Psoas muscle (tissue), 8 donors: ENCODE measurements around the gene HEXA. TPM values are rescaled to one million over a fixed set of nuclear protein-coding genes. Genes with fewer than 3 reads are reported as not detected.
A peak's percentile ranks its signal among the peaks of the same experiment; 100 is the strongest.
"Not testable (repeated sequence)": the region's sequence is repeated elsewhere in the genome, so short reads cannot be mapped to it uniquely, and the experiment has no call there.

Experiments
- ATAC-seq, 4 donors: fragments of 200-7000 bp; cut with Tn5 transposase; one replicate each; pipeline ENCODE4 v1.9.1; 2020; ENCODE audit warnings: moderate library complexity in 3 of 4, mild to moderate bottlenecking in 2 of 4
- DNase-seq, 2 donors: peaks; one replicate each; pipeline ENCODE4 v3.0.0-alpha.2; 2020
- H3K27ac ChIP-seq: fragments of 200-600 bp; one replicate; pipeline ENCODE4 v1.8.0; 2022
- H3K27me3 ChIP-seq, 3 donors: fragments of 200-600 bp in 1 of 3; one replicate each; pipeline versions ENCODE4 v1.6.1 to v1.8.0; 2013 to 2022; ENCODE audit warnings: low read length in 2 of 3, mild to moderate bottlenecking in 2 of 3, moderate library complexity in 1 of 3; ENCODE audit not compliant: insufficient read depth in 3 of 3
- H3K36me3 ChIP-seq, 2 donors: fragments of 200-600 bp in 1 of 2; one replicate each; pipeline versions ENCODE4 v1.6.1 to v1.8.0; 2013 to 2022; ENCODE audit warnings: low read depth in 1 of 2, mild to moderate bottlenecking in 1 of 2, moderate library complexity in 1 of 2; ENCODE audit not compliant: insufficient read depth in 1 of 2
- H3K4me1 ChIP-seq: fragments of 200-600 bp; one replicate; pipeline ENCODE4 v1.8.0; 2022
- H3K4me3 ChIP-seq: fragments of 200-600 bp; one replicate; pipeline ENCODE4 v1.8.0; 2022; ENCODE audit warnings: mild to moderate bottlenecking
- H3K9me3 ChIP-seq: fragments of 200-600 bp; one replicate; pipeline ENCODE4 v1.8.0; 2022
- WGBS, 3 donors: extraction: QIAGEN DNeasy Blood & Tissue Kit; methylation state at CpG; one replicate each; pipeline versions ENCODE4 v1.1.6 to v1.1.7; 2013; 5-methylcytosine and 5-hydroxymethylcytosine counted together
- intact Hi-C, 2 donors: fragments of 100-400 bp; cut with DNase I; formaldehyde crosslinking; loops; one replicate each; pipeline versions ENCODE4 v1.11.0 to v1.14.2; 2022
- long read RNA-seq, 2 donors: library from polyadenylated mRNA; unstranded; transcript quantifications; one replicate each; pipeline ENCODE4 v2.0.0, GENCODE V29; 2021
- polyA plus RNA-seq, 3 donors: library from polyadenylated mRNA; stranded (reverse); fragments of 200-250 nt; gene quantifications; one replicate each; pipeline ENCODE4 v1.2.3, GENCODE V29; 2013
- total RNA-seq, 4 donors: library from RNA; stranded (reverse); fragmentation: NEBNext Ultra II Directional in 2 of 4; extraction: Animal tissue kit (Norgen Biotek cat#: 25700) in 2 of 4; gene quantifications; one replicate each; pipeline versions ENCODE4 v1.2.1 to v1.2.4, GENCODE V29; 2021 to 2023
- TF ChIP-seq, protein P1 (sequence below): fragments of 200-600 bp; IDR thresholded peaks from one replicate; pipeline ENCODE4 v1.8.0; 2022; ENCODE audit warnings: antibody characterized with exemption
- donor health status: healthy with polysubstance abuse.
- donor health status: DM: no; HTN: no; CAD: no; lungs with moderate emphysema.
- donor health status: Bipolar disorder and iron deficiency.
- donor health status: healthy.
- donor health status: DM: yes; HTN: yes; CAD: no.
- donor health status: DM: no; HTN: no; CAD: no.
- donor health status: DM: no; HTN: no; CAD: no.
- donor health status: DM: yes; HTN: yes; CAD: no.

The HEXA gene
- total RNA-seq (10 to 100 TPM; 38.1 to 53.1 (median 46.8) TPM), polyA plus RNA-seq (10 to 100 TPM; 32.1 to 55.4 (median 47.4) TPM)
- long read RNA-seq, donor 1, full-length matches to known transcripts = 23 of 28 reads
- long read RNA-seq, donor 1, partial matches to known transcripts = 1 of 28 reads
- long read RNA-seq, donor 1, other reads (novel, unspliced or antisense) = 4 of 28 reads
- long read RNA-seq, donor 2, full-length matches to known transcripts = 51 of 64 reads
- long read RNA-seq, donor 2, partial matches to known transcripts = 3 of 64 reads
- long read RNA-seq, donor 2, other reads (novel, unspliced or antisense) = 10 of 64 reads

DNA sequence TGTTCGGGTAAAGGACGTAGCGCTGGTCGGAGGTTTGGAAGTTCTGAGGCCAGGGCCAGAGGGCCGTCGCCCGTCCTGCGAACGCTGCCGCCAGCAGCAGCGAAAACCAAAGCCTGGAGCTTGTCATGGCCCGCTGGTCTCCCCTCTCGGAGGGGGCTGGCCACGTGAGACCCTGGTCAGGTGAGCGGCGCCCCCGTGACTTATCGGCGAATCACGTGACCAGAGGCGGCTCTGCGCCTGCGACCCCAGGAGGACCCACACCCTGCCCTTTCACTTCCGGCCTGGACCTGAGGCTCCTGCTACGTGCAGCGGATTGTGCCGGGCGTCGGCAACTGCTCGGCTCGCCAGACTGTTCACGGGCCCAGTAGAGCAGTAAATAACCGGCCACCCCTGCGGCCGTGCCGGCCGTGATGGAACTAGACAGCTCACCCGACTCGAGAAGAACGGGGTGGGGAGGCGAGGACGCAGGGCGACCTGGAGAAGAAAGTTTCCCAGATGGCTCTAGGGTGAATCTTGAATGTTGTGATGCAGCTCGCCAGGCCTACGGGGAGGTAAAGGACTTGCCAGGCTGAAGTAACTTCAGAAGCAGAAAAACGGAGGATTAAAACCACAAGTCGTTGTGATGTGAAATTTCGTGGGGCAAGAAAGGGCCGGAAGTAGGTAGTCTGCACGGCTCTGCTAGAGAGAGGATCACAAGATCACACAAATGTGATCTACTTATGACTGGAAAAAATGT lies at the start of gene HEXA:
Gene HEXA, minus strand, starts transcription at position 169 of the 736 bp plus-strand sequence. Its CDS starts 42 bp downstream, at position 127.
- TF ChIP-seq, protein P1, sequence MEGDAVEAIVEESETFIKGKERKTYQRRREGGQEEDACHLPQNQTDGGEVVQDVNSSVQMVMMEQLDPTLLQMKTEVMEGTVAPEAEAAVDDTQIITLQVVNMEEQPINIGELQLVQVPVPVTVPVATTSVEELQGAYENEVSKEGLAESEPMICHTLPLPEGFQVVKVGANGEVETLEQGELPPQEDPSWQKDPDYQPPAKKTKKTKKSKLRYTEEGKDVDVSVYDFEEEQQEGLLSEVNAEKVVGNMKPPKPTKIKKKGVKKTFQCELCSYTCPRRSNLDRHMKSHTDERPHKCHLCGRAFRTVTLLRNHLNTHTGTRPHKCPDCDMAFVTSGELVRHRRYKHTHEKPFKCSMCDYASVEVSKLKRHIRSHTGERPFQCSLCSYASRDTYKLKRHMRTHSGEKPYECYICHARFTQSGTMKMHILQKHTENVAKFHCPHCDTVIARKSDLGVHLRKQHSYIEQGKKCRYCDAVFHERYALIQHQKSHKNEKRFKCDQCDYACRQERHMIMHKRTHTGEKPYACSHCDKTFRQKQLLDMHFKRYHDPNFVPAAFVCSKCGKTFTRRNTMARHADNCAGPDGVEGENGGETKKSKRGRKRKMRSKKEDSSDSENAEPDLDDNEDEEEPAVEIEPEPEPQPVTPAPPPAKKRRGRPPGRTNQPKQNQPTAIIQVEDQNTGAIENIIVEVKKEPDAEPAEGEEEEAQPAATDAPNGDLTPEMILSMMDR = no peak
- intact Hi-C loops = loop anchor here (2.0 to 5.0 kb wide), 2 partner anchors 96 to 99 kb away; partner anchors contain the start of gene ARIH1 (in 2 of the 2)
- H3K27ac ChIP-seq = peak within 1 kb of the TSS; percentile 96
- peaks cover 33% of the 10 kb centered on the region for H3K4me1 ChIP-seq
- peak within 1 kb of the TSS; percentile 93 for H3K4me3 ChIP-seq
- H3K27me3 ChIP-seq = no peaks in the 10 kb centered on the region
- ATAC-seq = peak; percentile 98 to 99 (median 98)
- DNase-seq = peak; percentile 98 to 100
- peaks cover 0 to 19% of the 10 kb centered on the region in 2 donors for H3K36me3 ChIP-seq
- no peaks in the 10 kb centered on the region for H3K9me3 ChIP-seq
- 0 to 1% (median 0%) methylated on average over 46 to 50 of the region's 50 CpGs for WGBS, 3 donors

GRCh38 chr15:72423256-72423655 lies 47.4 kb upstream of the HEXA start:
- H3K36me3 ChIP-seq = no peaks in the 10 kb centered on the region
- no peak overlapping the region for H3K27ac ChIP-seq
- no peaks in the 10 kb centered on the region for H3K4me1 ChIP-seq
- ATAC-seq (no peak), DNase-seq (no peak)
- TF ChIP-seq, protein P1 = no peak
- H3K4me3 ChIP-seq = no peak overlapping the region
- H3K27me3 ChIP-seq = peaks cover 0 to 2% (median 0%) of the 10 kb centered on the region in 3 donors
- H3K9me3 ChIP-seq = peaks cover 28% of the 10 kb centered on the region
- 54 to 58% (median 55%) methylated on average over 2 of the region's 2 CpGs for WGBS, 3 donors
- intact Hi-C loops = no loop called here

- WGBS, 3 donors = 55 to 72% (median 65%) methylated on average over 1 of the region's 1 CpG
Measured at GRCh38 chr15:72421484-72421883, 45.7 kb upstream of the HEXA start.

DNA sequence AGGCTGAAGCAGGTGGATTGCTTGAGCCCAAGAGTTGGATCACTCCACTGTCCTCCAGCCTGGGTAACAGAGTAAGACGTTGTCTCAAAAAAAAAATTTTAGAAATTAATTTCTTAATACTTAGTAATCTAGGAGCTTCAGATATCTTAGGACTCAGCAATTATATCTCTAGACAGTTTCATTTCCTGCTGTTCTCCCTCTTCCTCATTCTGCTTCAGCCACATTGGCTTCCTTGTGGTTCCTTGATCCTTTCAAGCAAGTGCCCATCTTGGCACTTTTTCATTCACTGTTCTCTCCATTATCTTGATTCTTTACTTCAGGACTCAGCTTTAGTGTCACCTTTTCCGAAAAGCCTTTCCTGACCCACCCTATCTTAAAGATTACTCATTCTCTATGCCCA lies 44.8 kb upstream of the HEXA start:
- no peak for ATAC-seq
- Histone ChIP-seq H3K4me1 (no peaks in the 10 kb centered on the region), H3K36me3 (no peaks in the 10 kb centered on the region), H3K9me3 (peaks cover 8% of the 10 kb centered on the region), H3K27me3 (peaks cover 0 to 2% (median 0%) of the 10 kb centered on the region in 3 donors), H3K4me3 (no peak overlapping the region), H3K27ac (no peak overlapping the region)
- TF ChIP-seq, protein P1 = no peak
- no peak for DNase-seq
- intact Hi-C loops = no loop called here
- 68 to 78% (median 77%) methylated on average over 2 of the region's 2 CpGs for WGBS, 3 donors

More at GRCh38 chr15:72421484-72421883, 45.7 kb upstream of the HEXA start:
- Histone ChIP-seq H3K4me3 (no peak overlapping the region), H3K4me1 (no peaks in the 10 kb centered on the region), H3K36me3 (no peaks in the 10 kb centered on the region), H3K27me3 (peaks cover 0 to 2% (median 0%) of the 10 kb centered on the region in 3 donors), H3K9me3 (peaks cover 13% of the 10 kb centered on the region), H3K27ac (no peak overlapping the region)
- intact Hi-C loops = no loop called here
- DNase-seq = no peak
- TF ChIP-seq, protein P1 = no peak
- ATAC-seq = no peak

- H3K27ac ChIP-seq, H3K36me3 ChIP-seq, H3K27me3 ChIP-seq, H3K9me3 ChIP-seq, DNase-seq, H3K4me3 ChIP-seq, ATAC-seq, intact Hi-C loops, H3K4me1 ChIP-seq: not testable (repeated sequence)
- 60 to 74% (median 69%) methylated on average over 3 of the region's 3 CpGs for WGBS, 3 donors
Measured at GRCh38 chr15:72419768-72420167, 44.0 kb upstream of the HEXA start.
